Mesendoderm (in vitro differentiated cells): ENCODE data around the gene ASB15.

Experiments
- DNase-seq: peaks from one replicate; pipeline ENCODE4 v3.0.0; 2013
- H2AK5ac ChIP-seq: 2 replicates; pipeline ENCODE4 v1.6.1; 2013; ENCODE audit warnings: low read length, inconsistent platforms
- H2BK120ac ChIP-seq: 2 replicates; pipeline ENCODE4 v1.6.1; 2013; ENCODE audit warnings: low read depth, mild to moderate bottlenecking, low read length, moderate library complexity, mixed read lengths
- H2BK15ac ChIP-seq: replicated peaks from 2 replicates; pipeline ENCODE4 v1.6.1; 2013; ENCODE audit warnings: low read depth, mild to moderate bottlenecking, moderate library complexity
- H2BK5ac ChIP-seq: 2 replicates; pipeline ENCODE4 v1.6.1; 2013; ENCODE audit warnings: low read length, inconsistent platforms
- H3K18ac ChIP-seq: 2 replicates; pipeline ENCODE4 v1.6.1; 2013; ENCODE audit warnings: mild to moderate bottlenecking, low read length, mixed read lengths
- H3K23ac ChIP-seq: one replicate; pipeline ENCODE4 v1.6.1; 2013; ENCODE audit warnings: low read length
- H3K27ac ChIP-seq: 2 replicates; pipeline ENCODE4 v1.5.1; 2013; ENCODE audit warnings: low read depth, mild to moderate bottlenecking, inconsistent platforms, low read length, moderate library complexity
- H3K27me3 ChIP-seq: 2 replicates; pipeline ENCODE4 v1.6.1; 2013; ENCODE audit warnings: low read length, control low read depth, mild to moderate bottlenecking, inconsistent platforms; ENCODE audit not compliant: insufficient read depth, poor library complexity
- H3K36me3 ChIP-seq: 2 replicates; pipeline ENCODE4 v1.6.1; 2013; ENCODE audit warnings: low read length, inconsistent platforms; ENCODE audit not compliant: control insufficient read depth, insufficient read depth
- H3K4ac ChIP-seq: one replicate; pipeline ENCODE4 v1.6.1; 2013; ENCODE audit warnings: low read depth, mild to moderate bottlenecking, low read length, moderate library complexity
- H3K4me1 ChIP-seq: 2 replicates; pipeline ENCODE4 v1.6.1; 2013; ENCODE audit warnings: low read depth, low read length, inconsistent platforms; ENCODE audit not compliant: control insufficient read depth
- H3K4me2 ChIP-seq: 2 replicates; pipeline ENCODE4 v1.6.1; 2013; ENCODE audit warnings: low read length
- H3K4me3 ChIP-seq: 2 replicates; pipeline ENCODE4 v1.5.1; 2013; ENCODE audit warnings: mild to moderate bottlenecking, low read length
- H3K56ac ChIP-seq: one replicate; pipeline ENCODE4 v1.6.1; 2013; ENCODE audit warnings: low read length
- H3K79me1 ChIP-seq: 2 replicates; pipeline ENCODE4 v1.6.1; 2013; ENCODE audit warnings: low read length, inconsistent platforms
- H3K79me2 ChIP-seq: 2 replicates; pipeline ENCODE4 v1.6.1; 2013; ENCODE audit warnings: mild to moderate bottlenecking, low read length; ENCODE audit not compliant: control insufficient read depth, insufficient read depth
- H3K9ac ChIP-seq: 2 replicates; pipeline ENCODE4 v1.6.1; 2013; ENCODE audit warnings: low read length, inconsistent platforms
- H4K5ac ChIP-seq: one replicate; pipeline ENCODE4 v1.6.1; 2013; ENCODE audit warnings: low read length
- H4K8ac ChIP-seq: one replicate; pipeline ENCODE4 v1.6.1; 2013; ENCODE audit warnings: low read depth, mild to moderate bottlenecking, control low read depth, low read length, moderate library complexity
- WGBS: extraction: QIAGEN DNeasy Blood & Tissue Kit; methylation state at CpG from one replicate; pipeline ENCODE4 v1.1.7; 2013; ENCODE audit warnings: low lambda C conversion rate, missing lambda C conversion rate; ENCODE audit not compliant: insufficient coverage; ENCODE audit errors: extremely low coverage; 5-methylcytosine and 5-hydroxymethylcytosine counted together

Gene ASB15

DNA sequence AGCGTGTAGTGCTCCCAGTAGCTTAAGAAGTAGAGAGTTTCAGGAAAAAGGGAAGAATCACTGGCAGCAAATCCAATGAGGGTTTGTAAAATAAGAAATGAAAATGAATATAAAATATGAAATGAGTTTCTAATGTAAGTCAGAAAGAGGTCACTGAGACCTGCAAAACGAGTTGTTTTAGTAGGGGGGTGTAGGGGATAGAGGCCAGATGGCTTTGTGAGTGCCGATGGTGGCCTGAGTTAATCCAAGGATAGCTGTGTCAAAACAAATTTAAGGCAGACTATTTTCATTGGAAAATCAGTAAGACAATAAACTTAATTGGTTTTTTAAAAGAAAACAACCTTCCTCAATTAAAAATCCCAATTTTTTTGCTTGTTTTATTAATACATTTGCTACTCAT lies 745 bp upstream of the ASB15 start:
- H4K8ac ChIP-seq = no peak overlapping the region

DNA sequence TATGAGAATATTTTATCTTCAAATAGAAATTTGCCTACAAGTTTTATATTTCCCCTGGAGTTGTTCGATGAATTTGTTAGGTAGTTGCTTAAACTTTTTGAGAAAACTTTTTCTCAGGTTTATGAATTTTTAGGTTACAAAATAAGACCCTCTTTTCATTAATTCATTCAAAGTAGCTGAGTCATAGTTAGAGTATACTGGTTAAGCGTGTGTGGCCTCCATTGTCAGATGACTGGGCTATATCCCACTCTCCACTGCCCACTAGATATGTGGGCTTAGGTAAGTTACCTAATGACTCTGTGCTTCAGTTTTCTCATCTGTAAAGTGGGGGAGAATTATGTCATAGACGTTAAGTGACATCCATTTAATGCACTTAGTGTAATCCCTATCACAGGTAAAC lies 1.0 kb downstream of the ASB15 start:
- no peaks in the 10 kb centered on the region for H3K79me1 ChIP-seq
- no peak overlapping the region for H3K4me2 ChIP-seq
- H2BK15ac ChIP-seq = no peak overlapping the region
- no CpG with 5 or more reads among the region's 3 CpGs for WGBS
- no peak overlapping the region for H3K23ac ChIP-seq
- no peak overlapping the region for H3K9ac ChIP-seq
- H3K79me2 ChIP-seq = no peaks in the 10 kb centered on the region
- H3K27me3 ChIP-seq = no peaks in the 10 kb centered on the region
- H2BK5ac ChIP-seq = no peak overlapping the region
- no peak overlapping the region for H3K4me3 ChIP-seq
- no peak overlapping the region for H3K4ac ChIP-seq
- H4K8ac ChIP-seq = no peak overlapping the region
- no peak overlapping the region for H2AK5ac ChIP-seq
- no peak overlapping the region for H3K56ac ChIP-seq
- no peak for DNase-seq
- H3K36me3 ChIP-seq = no peaks in the 10 kb centered on the region
- H3K27ac ChIP-seq = no peak overlapping the region
- no peaks in the 10 kb centered on the region for H3K4me1 ChIP-seq
- no peak overlapping the region for H3K18ac ChIP-seq
- no peak overlapping the region for H2BK120ac ChIP-seq
- H4K5ac ChIP-seq = no peak overlapping the region

More for the DNA sequence above, 745 bp upstream of the ASB15 start:
- Histone ChIP-seq H3K27ac (no peak overlapping the region), H3K36me3 (no peaks in the 10 kb centered on the region), H3K4me1 (no peaks in the 10 kb centered on the region), H3K23ac (no peak overlapping the region), H3K79me1 (no peaks in the 10 kb centered on the region), H3K56ac (no peak overlapping the region), H3K79me2 (no peaks in the 10 kb centered on the region), H2BK120ac (no peak overlapping the region), H3K4ac (no peak overlapping the region), H3K27me3 (no peaks in the 10 kb centered on the region), H4K5ac (no peak overlapping the region), H2AK5ac (no peak overlapping the region), H3K4me3 (no peak overlapping the region), H3K4me2 (no peak overlapping the region), H2BK15ac (no peak overlapping the region), H3K9ac (no peak overlapping the region), H3K18ac (no peak overlapping the region), H2BK5ac (no peak overlapping the region)
- WGBS = no CpG with 5 or more reads among the region's 3 CpGs
- no peak for DNase-seq

DNA sequence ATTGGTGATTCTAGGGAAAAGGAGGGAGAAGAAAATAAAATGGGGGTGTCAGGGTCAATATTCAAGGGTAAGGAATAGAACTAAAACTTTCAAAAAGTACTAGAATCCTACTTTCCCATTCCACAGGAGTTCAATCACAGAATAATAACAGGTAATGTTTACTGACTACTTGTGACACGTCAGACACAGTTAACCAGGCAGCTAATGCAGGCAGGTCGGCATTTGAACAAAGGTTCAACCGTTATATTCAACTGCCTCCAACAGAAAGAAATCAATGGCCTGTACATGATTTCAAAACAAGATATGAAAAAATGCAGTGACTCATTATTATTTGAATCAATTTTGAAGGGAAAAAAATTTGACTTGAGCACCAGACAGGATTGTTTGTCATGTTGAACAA lies 3.1 kb downstream of the ASB15 start:
- H2BK15ac ChIP-seq = no peak overlapping the region
- H2AK5ac ChIP-seq = no peak overlapping the region
- H2BK5ac ChIP-seq = no peak overlapping the region
- no CpG with 5 or more reads among the region's 3 CpGs for WGBS
- no peak overlapping the region for H3K9ac ChIP-seq
- H3K79me2 ChIP-seq = no peaks in the 10 kb centered on the region
- no peaks in the 10 kb centered on the region for H3K79me1 ChIP-seq
- no peak overlapping the region for H3K27ac ChIP-seq
- no peak for DNase-seq
- no peaks in the 10 kb centered on the region for H3K4me1 ChIP-seq
- H3K4ac ChIP-seq = no peak overlapping the region
- H3K36me3 ChIP-seq = no peaks in the 10 kb centered on the region
- H3K27me3 ChIP-seq = no peaks in the 10 kb centered on the region
- no peak overlapping the region for H3K4me3 ChIP-seq
- no peak overlapping the region for H3K56ac ChIP-seq
- no peak overlapping the region for H3K4me2 ChIP-seq
- H3K23ac ChIP-seq = no peak overlapping the region
- no peak overlapping the region for H3K18ac ChIP-seq
- H4K8ac ChIP-seq = no peak overlapping the region
- no peak overlapping the region for H2BK120ac ChIP-seq
- no peak overlapping the region for H4K5ac ChIP-seq

DNA sequence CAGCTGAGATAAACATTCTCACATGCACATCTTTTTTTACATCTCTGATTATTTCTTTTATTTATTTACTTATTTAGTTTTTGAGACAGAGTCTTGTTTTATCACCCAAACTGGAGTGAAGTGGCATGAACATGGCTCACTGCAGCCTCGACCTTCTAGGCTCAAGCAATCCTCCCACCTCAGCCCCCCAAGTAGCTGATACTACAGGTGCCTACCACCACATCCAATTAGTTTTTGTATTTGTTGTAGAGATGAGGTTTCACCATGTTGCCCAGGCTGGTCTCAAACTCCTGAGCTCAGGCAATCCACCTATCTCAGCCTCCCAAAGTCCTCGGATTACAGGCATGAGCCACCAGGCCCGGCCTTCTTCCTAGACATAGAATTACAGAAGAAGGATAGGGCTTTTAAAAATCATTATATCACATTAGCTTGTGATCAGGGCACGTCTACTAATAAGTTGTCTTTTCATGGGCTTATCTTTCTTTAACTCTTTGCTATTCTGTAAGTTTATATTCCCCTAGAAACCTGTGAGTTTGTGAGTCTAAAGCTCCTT lies 5.9 kb downstream of the ASB15 start:
- no peak overlapping the region for H3K4ac ChIP-seq
- no peak overlapping the region for H4K8ac ChIP-seq
- no peak overlapping the region for H3K18ac ChIP-seq
- H3K27me3 ChIP-seq = no peaks in the 10 kb centered on the region
- no peak overlapping the region for H2BK120ac ChIP-seq
- no peak overlapping the region for H3K9ac ChIP-seq
- H3K23ac ChIP-seq = no peak overlapping the region
- H4K5ac ChIP-seq = no peak overlapping the region
- no peaks in the 10 kb centered on the region for H3K36me3 ChIP-seq
- H3K4me3 ChIP-seq = no peak overlapping the region
- H2AK5ac ChIP-seq = no peak overlapping the region
- H2BK15ac ChIP-seq = no peak overlapping the region
- no peak for DNase-seq
- H3K56ac ChIP-seq = no peak overlapping the region
- H2BK5ac ChIP-seq = no peak overlapping the region
- no peak overlapping the region for H3K4me2 ChIP-seq
- no peaks in the 10 kb centered on the region for H3K4me1 ChIP-seq
- WGBS = no CpG with 5 or more reads among the region's 4 CpGs
- H3K79me2 ChIP-seq = no peaks in the 10 kb centered on the region
- no peaks in the 10 kb centered on the region for H3K79me1 ChIP-seq
- no peak overlapping the region for H3K27ac ChIP-seq

DNA sequence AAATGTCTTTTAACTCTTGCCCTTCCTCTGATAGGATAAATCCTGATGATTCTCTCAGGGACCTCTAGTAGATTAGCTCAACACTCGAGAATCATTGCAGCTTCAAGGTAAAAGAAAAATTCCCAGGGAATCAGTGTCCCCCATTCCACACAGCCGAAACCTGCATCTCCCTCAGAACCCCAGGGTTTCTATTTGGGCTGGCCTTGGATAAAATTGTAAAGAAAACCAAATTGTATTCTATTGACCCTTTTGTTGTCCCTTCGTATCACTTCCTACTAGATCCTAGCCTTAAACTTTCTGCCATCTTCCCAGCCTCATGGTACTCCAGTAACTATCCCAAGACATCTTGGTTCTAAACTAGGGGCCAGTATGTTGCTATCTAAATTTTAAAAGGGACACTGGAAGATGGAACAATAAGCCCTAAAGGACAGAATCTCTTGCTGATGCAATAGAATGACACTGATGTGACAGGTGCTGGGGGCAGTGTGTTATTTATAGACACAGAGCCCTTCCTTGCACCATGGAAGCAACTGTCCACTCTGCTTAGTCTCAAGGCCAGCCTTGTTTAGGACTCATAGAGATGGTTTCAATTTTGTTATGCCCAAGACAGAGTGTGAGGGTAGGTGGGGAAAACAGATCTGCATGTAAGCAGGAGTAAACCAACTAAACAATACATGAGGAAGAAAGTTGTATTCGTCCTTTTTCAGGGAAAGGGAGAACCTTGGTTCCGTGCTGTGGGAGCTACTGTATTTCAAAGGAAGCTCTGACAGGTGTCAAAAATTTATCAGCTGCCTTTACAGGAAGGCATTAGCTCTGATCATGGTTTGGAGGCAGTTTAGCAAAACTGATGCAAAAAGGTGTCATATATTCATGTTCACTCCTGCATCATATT lies 7.6 kb downstream of the ASB15 start:
- Histone ChIP-seq H3K23ac (no peak overlapping the region), H2BK15ac (no peak overlapping the region), H3K4me2 (no peak overlapping the region), H3K27me3 (no peaks in the 10 kb centered on the region), H3K79me2 (no peaks in the 10 kb centered on the region), H3K27ac (no peak overlapping the region), H4K8ac (no peak overlapping the region), H3K9ac (no peak overlapping the region), H3K18ac (no peak overlapping the region), H4K5ac (no peak overlapping the region), H3K4ac (no peak overlapping the region), H3K79me1 (no peaks in the 10 kb centered on the region), H3K4me3 (no peak overlapping the region), H3K36me3 (no peaks in the 10 kb centered on the region), H3K4me1 (no peaks in the 10 kb centered on the region), H2BK120ac (no peak overlapping the region), H2AK5ac (no peak overlapping the region), H3K56ac (no peak overlapping the region), H2BK5ac (no peak overlapping the region)
- DNase-seq = no peak
- WGBS = no CpG with 5 or more reads among the region's 5 CpGs
